Measurements from ENCODE around the gene TMEM183A. TPM values are rescaled to one million over a fixed set of nuclear protein-coding genes. Genes with fewer than 3 reads are reported as not detected.

Gene TMEM183A
- total and polyA plus RNA-seq, 2 donors (not counting 1 experiment from before 2014, with no cell fraction given): 61.2 to 65.2 TPM

DNA sequence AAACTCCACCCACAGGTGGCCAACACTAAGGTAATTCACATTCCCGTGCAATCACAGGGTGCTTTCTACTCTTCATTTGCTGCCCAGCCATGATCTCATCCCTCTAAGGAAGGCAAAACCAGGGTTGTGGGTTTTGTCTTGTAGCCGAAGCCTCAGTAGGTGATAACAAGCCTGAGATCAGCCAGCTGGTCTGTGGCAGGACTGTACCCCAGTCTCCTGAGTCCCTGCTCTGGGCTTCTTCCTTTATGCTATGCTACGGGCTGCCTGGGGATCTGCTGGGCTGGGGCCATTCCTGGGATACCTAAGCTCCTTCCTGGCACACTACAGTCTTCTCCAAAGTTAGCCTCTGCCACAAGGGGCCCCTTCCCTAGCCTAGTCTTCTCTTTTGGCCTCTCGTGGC is 29.0 kb downstream of the TMEM183A start:
- H3K4me2 ChIP-seq (replicated peaks; ENCODE audit: low read depth, low read length, poor library complexity, severe bottlenecking): no peak overlapping the region

GRCh38 chr1:203036537-203036936 is 29.4 kb downstream of the TMEM183A start:
- no peaks in the 10 kb centered on the region for H3K79me2 ChIP-seq (ENCODE audit: control insufficient read depth, insufficient read depth, low read length)
- no peak for TF ChIP-seq EZH2 (IDR thresholded peaks at IDR 0.05; ENCODE audit: borderline replicate concordance, insufficient read depth, low read depth, low read length, poor library complexity, severe bottlenecking)
- TF ChIP-seq, protein P1, sequence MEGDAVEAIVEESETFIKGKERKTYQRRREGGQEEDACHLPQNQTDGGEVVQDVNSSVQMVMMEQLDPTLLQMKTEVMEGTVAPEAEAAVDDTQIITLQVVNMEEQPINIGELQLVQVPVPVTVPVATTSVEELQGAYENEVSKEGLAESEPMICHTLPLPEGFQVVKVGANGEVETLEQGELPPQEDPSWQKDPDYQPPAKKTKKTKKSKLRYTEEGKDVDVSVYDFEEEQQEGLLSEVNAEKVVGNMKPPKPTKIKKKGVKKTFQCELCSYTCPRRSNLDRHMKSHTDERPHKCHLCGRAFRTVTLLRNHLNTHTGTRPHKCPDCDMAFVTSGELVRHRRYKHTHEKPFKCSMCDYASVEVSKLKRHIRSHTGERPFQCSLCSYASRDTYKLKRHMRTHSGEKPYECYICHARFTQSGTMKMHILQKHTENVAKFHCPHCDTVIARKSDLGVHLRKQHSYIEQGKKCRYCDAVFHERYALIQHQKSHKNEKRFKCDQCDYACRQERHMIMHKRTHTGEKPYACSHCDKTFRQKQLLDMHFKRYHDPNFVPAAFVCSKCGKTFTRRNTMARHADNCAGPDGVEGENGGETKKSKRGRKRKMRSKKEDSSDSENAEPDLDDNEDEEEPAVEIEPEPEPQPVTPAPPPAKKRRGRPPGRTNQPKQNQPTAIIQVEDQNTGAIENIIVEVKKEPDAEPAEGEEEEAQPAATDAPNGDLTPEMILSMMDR (IDR thresholded peaks at IDR 0.05): no peak
- no peaks in the 10 kb centered on the region for H4K20me1 ChIP-seq (ENCODE audit: control insufficient read depth, insufficient read depth, low read length, poor library complexity, severe bottlenecking)
- POLR2A ChIA-PET: interaction anchor here (0.7 kb wide), 2 partner anchors 195 to 1994 kb away, joined by 5 to 6 read pairs; no protein-coding TSS in a partner anchor
- CTCF ChIA-PET: interaction anchor here (0.6 to 1.6 kb wide), 3 partner anchors 12 to 1153 kb away, joined by 3 to 5 read pairs (median 3); no protein-coding TSS in a partner anchor
- H3K4me2 ChIP-seq (replicated peaks; ENCODE audit: low read depth, low read length, poor library complexity, severe bottlenecking): no peak overlapping the region
- peaks cover 12% of the 10 kb centered on the region for H3K27me3 Mint-ChIP-seq
- H3K27ac Mint-ChIP-seq: no peak overlapping the region
- no peak overlapping the region for H3K27ac ChIP-seq (ENCODE audit: low read length in 2 of 2)
- ATAC-seq (ENCODE audit: low read depth) (no peak), DNase-seq (no peak)
- H3K36me3 ChIP-seq (replicated peaks in 1 of 2; ENCODE audit: control extremely low read depth in 1 of 2, control insufficient read depth in 1 of 2, extremely low read depth in 1 of 2, insufficient read depth in 2 of 2, low read length in 1 of 2): no peaks in the 10 kb centered on the region
- intact Hi-C loops (cut with micrococcal nuclease): no loop called here
- no peak overlapping the region for H3K4me3 Mint-ChIP-seq
- H3K4me1 Mint-ChIP-seq: peaks cover 1% of the 10 kb centered on the region
- peaks cover 0 to 2% of the 10 kb centered on the region in 2 donors for H3K4me1 ChIP-seq (ENCODE audit: control insufficient read depth in 2 of 2, insufficient read depth in 2 of 2, low read length in 2 of 2)
- H3K9me3 Mint-ChIP-seq (ENCODE audit: insufficient read depth): no peaks in the 10 kb centered on the region
- H3K4me3 ChIP-seq (ENCODE audit: control extremely low read depth in 1 of 5, extremely low read depth in 1 of 5, insufficient read depth in 1 of 5, low read depth in 2 of 5, low read length in 4 of 5): no peak overlapping the region
- no peak overlapping the region for H2AFZ ChIP-seq (ENCODE audit: insufficient read depth, low read depth, low read length, poor library complexity, severe bottlenecking)
- WGBS (ENCODE audit: insufficient coverage): no CpG with 5 or more reads among the region's 2 CpGs
- H3K9ac ChIP-seq (ENCODE audit: low read length): no peak overlapping the region
- no peaks in the 10 kb centered on the region for H3K9me3 ChIP-seq (ENCODE audit: control extremely low read depth in 1 of 3, control insufficient read depth in 2 of 3, insufficient read depth in 1 of 3, low read length in 2 of 3)
- H3K27me3 ChIP-seq (replicated peaks in 1 of 4; ENCODE audit: control extremely low read depth in 1 of 4, control insufficient read depth in 3 of 4, insufficient read depth in 4 of 4, low read length in 3 of 4): peaks cover 0 to 13% (median 2%) of the 10 kb centered on the region in 4 experiments

More for the DNA sequence above, 29.0 kb downstream of the TMEM183A start:
- Mint-ChIP-seq H3K4me3 (no peak overlapping the region), H3K4me1 (peaks cover 1% of the 10 kb centered on the region), H3K27me3 (peaks cover 12% of the 10 kb centered on the region), H3K9me3 (ENCODE audit: insufficient read depth) (no peaks in the 10 kb centered on the region), H3K27ac (no peak overlapping the region)
- DNase-seq (no peak), ATAC-seq (ENCODE audit: low read depth) (no peak)
- whole genome bisulfite sequencing (ENCODE audit: insufficient coverage): 67% methylated on average over 3 of the region's 4 CpGs
- intact Hi-C loops (cut with micrococcal nuclease): no loop called here
- Histone ChIP-seq H3K9ac (ENCODE audit: low read length) (no peak overlapping the region), H3K36me3 (replicated peaks in 1 of 2; ENCODE audit: control extremely low read depth in 1 of 2, control insufficient read depth in 1 of 2, extremely low read depth in 1 of 2, insufficient read depth in 2 of 2, low read length in 1 of 2) (no peaks in the 10 kb centered on the region), H3K9me3 (ENCODE audit: control extremely low read depth in 1 of 3, control insufficient read depth in 2 of 3, insufficient read depth in 1 of 3, low read length in 2 of 3) (no peaks in the 10 kb centered on the region), H3K79me2 (ENCODE audit: control insufficient read depth, insufficient read depth, low read length) (no peaks in the 10 kb centered on the region), H3K27me3 (replicated peaks in 1 of 4; ENCODE audit: control extremely low read depth in 1 of 4, control insufficient read depth in 3 of 4, insufficient read depth in 4 of 4, low read length in 3 of 4) (peaks cover 0 to 13% (median 2%) of the 10 kb centered on the region in 4 experiments), H2AFZ (ENCODE audit: insufficient read depth, low read depth, low read length, poor library complexity, severe bottlenecking) (no peak overlapping the region), H3K27ac (ENCODE audit: low read length in 2 of 2) (no peak overlapping the region), H4K20me1 (ENCODE audit: control insufficient read depth, insufficient read depth, low read length, poor library complexity, severe bottlenecking) (no peaks in the 10 kb centered on the region), H3K4me1 (ENCODE audit: control insufficient read depth in 2 of 2, insufficient read depth in 2 of 2, low read length in 2 of 2) (peaks cover 0 to 2% of the 10 kb centered on the region in 2 donors), H3K4me3 (ENCODE audit: control extremely low read depth in 1 of 5, extremely low read depth in 1 of 5, insufficient read depth in 1 of 5, low read depth in 2 of 5, low read length in 4 of 5) (no peak overlapping the region)
- POLR2A ChIA-PET: interaction anchor here (0.7 kb wide), 2 partner anchors 196 to 1994 kb away, joined by 5 to 6 read pairs; no protein-coding TSS in a partner anchor
- TF ChIP-seq, protein P1 (IDR thresholded peaks at IDR 0.05): no peak
- no peak for TF ChIP-seq EZH2 (IDR thresholded peaks at IDR 0.05; ENCODE audit: borderline replicate concordance, insufficient read depth, low read depth, low read length, poor library complexity, severe bottlenecking)
- CTCF ChIA-PET: interaction anchor here (0.6 to 1.6 kb wide), 3 partner anchors 11 to 1153 kb away, joined by 3 to 5 read pairs (median 3); no protein-coding TSS in a partner anchor
